NT2/D1 (cell line): ENCODE results near the gene OR2J2.

Experiments used
- SUZ12 ChIP-seq: IDR thresholded peaks from 2 replicates; pipeline ENCODE4 v1.6.1; 2011; ENCODE audit not compliant: insufficient read length, insufficient read depth; ENCODE audit errors: extremely low read depth
- YY1 ChIP-seq: IDR thresholded peaks from 2 replicates; pipeline ENCODE4 v1.6.1; 2011; ENCODE audit not compliant: insufficient read length, insufficient read depth
- ZNF274 ChIP-seq: IDR thresholded peaks from 2 replicates; pipeline ENCODE4 v1.6.1; 2011; ENCODE audit warnings: mild to moderate bottlenecking, low read depth, low read length

GRCh38 chr6:29200767-29201662 is 30.3 kb downstream of the OR2J2 start:
- TF ChIP-seq YY1 (no peak), ZNF274 (no peak), SUZ12 (no peak)
